ENCODE results near the gene CEP131. TPM values are rescaled to one million over a fixed set of nuclear protein-coding genes. Genes with fewer than 3 reads are reported as not detected.

CEP131 gene
- total RNA-seq, 1 donor from 2014 or later: 26.2 TPM

DNA sequence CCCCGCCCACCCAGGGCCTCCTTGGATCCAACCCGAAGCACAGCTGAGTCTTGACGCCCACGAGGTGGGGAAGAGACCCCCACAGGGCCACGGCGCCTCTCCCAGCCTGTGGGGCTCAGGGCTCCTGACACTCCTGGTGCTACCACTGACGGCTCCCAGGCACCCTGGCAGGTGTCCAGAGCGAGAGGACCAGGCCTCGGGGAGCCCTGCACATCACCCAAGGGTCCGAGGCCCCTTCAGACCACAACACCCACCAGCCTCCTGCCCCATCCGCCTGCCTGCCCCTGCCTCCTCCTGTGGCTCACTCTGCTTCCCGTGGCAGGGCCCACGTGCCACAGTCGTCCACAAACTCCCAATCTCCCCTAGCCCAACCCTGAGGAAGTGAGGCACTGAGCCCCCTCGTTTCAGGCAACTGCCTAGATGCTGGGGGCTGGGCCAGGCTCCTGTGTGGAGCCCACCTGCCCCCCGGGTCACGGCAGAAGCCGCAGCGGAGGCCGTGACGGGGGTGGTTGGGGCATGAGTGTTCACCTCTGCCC, 28.5 kb downstream of the CEP131 start:
- Histone ChIP-seq H3K4me3 (ENCODE audit: low read depth, low read length) (no peak overlapping the region), H3K36me3 (ENCODE audit: control insufficient read depth, insufficient read depth, low read length) (peaks cover 1% of the 10 kb centered on the region), H3K27me3 (ENCODE audit: control insufficient read depth, insufficient read depth, low read length) (no peaks in the 10 kb centered on the region)
- no peak for DNase-seq (ENCODE audit: low read depth)
- TF ChIP-seq, protein P1, sequence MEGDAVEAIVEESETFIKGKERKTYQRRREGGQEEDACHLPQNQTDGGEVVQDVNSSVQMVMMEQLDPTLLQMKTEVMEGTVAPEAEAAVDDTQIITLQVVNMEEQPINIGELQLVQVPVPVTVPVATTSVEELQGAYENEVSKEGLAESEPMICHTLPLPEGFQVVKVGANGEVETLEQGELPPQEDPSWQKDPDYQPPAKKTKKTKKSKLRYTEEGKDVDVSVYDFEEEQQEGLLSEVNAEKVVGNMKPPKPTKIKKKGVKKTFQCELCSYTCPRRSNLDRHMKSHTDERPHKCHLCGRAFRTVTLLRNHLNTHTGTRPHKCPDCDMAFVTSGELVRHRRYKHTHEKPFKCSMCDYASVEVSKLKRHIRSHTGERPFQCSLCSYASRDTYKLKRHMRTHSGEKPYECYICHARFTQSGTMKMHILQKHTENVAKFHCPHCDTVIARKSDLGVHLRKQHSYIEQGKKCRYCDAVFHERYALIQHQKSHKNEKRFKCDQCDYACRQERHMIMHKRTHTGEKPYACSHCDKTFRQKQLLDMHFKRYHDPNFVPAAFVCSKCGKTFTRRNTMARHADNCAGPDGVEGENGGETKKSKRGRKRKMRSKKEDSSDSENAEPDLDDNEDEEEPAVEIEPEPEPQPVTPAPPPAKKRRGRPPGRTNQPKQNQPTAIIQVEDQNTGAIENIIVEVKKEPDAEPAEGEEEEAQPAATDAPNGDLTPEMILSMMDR (IDR thresholded peaks at IDR 0.05; ENCODE audit: insufficient read depth, low read length, poor library complexity, severe bottlenecking): no peak

DNA sequence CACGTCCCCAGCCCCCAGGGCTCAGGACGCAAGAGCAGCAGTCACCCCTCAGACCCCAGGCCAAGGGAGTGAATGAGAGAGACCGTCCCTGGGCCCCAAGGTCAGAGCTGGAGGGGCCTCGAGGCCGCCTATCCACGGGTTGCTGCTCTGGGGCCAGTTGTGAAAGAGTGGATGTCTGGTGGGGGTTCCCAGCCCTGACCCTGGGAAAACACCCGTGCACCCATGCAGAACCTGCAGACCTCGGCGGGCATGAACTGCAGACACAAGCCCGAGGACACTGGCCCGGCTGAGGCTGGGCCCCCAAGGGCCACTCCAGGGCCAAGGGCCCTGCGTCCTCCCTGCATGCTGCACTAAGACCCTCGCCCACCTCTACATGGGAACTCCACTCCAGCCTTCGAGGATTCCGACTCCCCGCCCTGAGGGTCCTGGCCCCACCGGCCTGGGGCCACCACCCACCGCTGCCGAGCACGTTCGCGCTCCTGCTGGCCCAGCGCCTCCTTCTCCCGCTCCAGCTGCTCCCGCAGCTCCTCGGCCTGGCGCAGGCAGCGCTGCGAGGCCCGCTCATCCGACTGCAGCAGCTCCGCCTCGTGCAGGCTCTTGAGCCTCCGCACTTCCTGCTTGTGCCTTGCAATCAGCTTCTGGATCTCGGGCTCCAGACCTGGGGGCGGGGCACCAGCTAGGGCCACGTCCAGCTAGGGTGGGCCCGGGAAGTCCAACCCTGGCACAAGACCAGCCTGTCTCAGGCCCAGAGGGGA, 29.1 kb downstream of the CEP131 start:
- H3K27me3 ChIP-seq (ENCODE audit: control insufficient read depth, insufficient read depth, low read length): no peaks in the 10 kb centered on the region

DNA sequence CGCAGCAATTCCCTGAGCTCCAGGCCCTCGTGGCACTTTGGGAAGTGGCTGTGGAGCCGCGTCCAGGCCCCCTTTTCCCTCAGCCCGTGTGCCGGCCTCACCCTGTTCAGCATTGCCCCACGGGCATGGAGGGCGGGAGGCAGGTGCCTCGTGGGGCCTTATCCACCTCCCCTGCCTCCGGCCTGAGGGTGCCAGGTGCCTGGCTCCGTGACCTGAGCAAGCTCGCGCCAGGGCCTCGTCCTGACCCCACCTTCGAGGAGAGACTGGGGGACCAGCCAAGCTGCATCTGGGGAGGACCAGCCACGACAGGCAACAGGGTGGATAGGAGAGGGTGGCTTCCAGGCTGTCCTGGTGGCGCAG, 29.7 kb downstream of the CEP131 start:
- Histone ChIP-seq H3K27me3 (ENCODE audit: control insufficient read depth, insufficient read depth, low read length) (no peaks in the 10 kb centered on the region), H3K36me3 (ENCODE audit: control insufficient read depth, insufficient read depth, low read length) (peaks cover 1% of the 10 kb centered on the region), H3K4me3 (ENCODE audit: low read depth, low read length) (no peak overlapping the region)
- DNase-seq (ENCODE audit: low read depth): no peak
- TF ChIP-seq, protein P1 (IDR thresholded peaks at IDR 0.05; ENCODE audit: insufficient read depth, low read length, poor library complexity, severe bottlenecking): no peak

More for the DNA sequence above, 29.1 kb downstream of the CEP131 start:
- TF ChIP-seq, protein P1 (IDR thresholded peaks at IDR 0.05; ENCODE audit: insufficient read depth, low read length, poor library complexity, severe bottlenecking): no peak
- no peak overlapping the region for H3K4me3 ChIP-seq (ENCODE audit: low read depth, low read length)
- DNase-seq (ENCODE audit: low read depth): no peak
- H3K36me3 ChIP-seq (ENCODE audit: control insufficient read depth, insufficient read depth, low read length): peaks cover 1% of the 10 kb centered on the region

DNA sequence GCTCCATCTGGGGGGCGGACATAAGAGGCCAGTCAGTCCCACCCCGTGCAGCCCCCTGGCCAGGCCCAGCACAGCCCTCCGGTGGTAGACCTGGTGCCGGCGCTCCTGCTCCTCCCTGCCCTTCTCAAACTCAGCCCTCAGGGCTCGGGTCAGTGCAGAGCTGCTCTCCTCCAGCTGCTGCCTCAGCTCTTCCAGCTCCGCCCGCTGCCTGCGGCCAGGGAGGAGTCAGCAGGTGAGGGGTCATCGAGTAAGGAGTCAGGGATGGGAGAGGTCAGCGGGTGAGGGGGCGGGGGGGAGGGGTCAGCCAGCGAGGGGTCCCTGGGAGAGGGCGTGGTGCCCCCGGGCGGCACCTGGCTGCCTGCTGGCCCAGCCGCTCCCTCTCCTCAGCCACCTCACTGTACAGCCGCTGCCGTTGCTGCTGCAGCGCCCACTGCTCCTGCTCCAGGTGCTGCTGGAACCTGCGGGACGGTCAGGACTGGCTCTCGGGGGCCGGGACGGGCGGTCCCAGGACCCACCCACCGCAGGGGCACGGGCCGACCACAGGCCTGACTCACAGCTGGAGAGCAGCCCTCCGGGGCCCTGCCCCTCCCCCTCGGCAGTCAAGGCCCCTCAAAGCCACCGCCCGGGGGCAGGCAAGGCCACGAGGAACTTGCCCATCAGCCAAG, 30.2 kb downstream of the CEP131 start:
- Histone ChIP-seq H3K27me3 (ENCODE audit: control insufficient read depth, insufficient read depth, low read length) (no peaks in the 10 kb centered on the region), H3K36me3 (ENCODE audit: control insufficient read depth, insufficient read depth, low read length) (peaks cover 1% of the 10 kb centered on the region), H3K4me3 (ENCODE audit: low read depth, low read length) (no peak overlapping the region)
- no peak for DNase-seq (ENCODE audit: low read depth)
- TF ChIP-seq, protein P1 (IDR thresholded peaks at IDR 0.05; ENCODE audit: insufficient read depth, low read length, poor library complexity, severe bottlenecking): no peak

DNA sequence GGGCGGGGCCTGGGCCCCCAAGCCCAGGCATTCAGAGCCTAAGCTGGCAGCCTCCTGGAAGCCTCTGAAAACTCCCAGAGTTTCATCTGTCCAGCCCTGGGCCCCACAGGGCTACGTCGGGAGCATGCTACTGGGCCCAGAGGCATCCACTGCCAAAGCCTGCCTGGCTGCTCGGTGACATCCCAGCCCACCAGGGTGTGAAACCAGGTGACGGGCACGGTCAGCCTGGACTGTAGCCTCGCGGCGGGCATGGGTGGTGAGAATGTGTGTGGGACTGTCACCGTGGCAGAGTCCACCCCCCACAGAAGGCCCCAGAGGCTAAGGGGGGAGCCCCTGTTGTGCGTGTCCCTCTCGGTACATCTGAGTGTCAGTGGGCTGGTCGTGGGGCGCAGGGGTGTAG, 31.1 kb downstream of the CEP131 start:
- H3K27me3 ChIP-seq (ENCODE audit: control insufficient read depth, insufficient read depth, low read length): no peaks in the 10 kb centered on the region
- TF ChIP-seq, protein P1 (IDR thresholded peaks at IDR 0.05; ENCODE audit: insufficient read depth, low read length, poor library complexity, severe bottlenecking): no peak
- H3K4me3 ChIP-seq (ENCODE audit: low read depth, low read length): no peak overlapping the region
- DNase-seq (ENCODE audit: low read depth): no peak
- H3K36me3 ChIP-seq (ENCODE audit: control insufficient read depth, insufficient read depth, low read length): peaks cover 1% of the 10 kb centered on the region
